K562 treated with DMSO at 1 percent for 48 hours (cell line): ENCODE results near the gene CLEC10A. TPM values are rescaled to one million over a fixed set of nuclear protein-coding genes. Genes with fewer than 3 reads are reported as not detected.

Experiments used
- total RNA-seq: library from RNA; unstranded; fragments of 300-600 nt; gene quantifications from 2 replicates; pipeline ENCODE4 v1.2.3, GENCODE V29; 2022; ENCODE audit warnings: low replicate concordance; ENCODE audit errors: extremely low read depth

The CLEC10A gene, protein sequence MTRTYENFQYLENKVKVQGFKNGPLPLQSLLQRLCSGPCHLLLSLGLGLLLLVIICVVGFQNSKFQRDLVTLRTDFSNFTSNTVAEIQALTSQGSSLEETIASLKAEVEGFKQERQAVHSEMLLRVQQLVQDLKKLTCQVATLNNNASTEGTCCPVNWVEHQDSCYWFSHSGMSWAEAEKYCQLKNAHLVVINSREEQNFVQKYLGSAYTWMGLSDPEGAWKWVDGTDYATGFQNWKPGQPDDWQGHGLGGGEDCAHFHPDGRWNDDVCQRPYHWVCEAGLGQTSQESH
- total RNA-seq = not detected in 2 replicates

DNA sequence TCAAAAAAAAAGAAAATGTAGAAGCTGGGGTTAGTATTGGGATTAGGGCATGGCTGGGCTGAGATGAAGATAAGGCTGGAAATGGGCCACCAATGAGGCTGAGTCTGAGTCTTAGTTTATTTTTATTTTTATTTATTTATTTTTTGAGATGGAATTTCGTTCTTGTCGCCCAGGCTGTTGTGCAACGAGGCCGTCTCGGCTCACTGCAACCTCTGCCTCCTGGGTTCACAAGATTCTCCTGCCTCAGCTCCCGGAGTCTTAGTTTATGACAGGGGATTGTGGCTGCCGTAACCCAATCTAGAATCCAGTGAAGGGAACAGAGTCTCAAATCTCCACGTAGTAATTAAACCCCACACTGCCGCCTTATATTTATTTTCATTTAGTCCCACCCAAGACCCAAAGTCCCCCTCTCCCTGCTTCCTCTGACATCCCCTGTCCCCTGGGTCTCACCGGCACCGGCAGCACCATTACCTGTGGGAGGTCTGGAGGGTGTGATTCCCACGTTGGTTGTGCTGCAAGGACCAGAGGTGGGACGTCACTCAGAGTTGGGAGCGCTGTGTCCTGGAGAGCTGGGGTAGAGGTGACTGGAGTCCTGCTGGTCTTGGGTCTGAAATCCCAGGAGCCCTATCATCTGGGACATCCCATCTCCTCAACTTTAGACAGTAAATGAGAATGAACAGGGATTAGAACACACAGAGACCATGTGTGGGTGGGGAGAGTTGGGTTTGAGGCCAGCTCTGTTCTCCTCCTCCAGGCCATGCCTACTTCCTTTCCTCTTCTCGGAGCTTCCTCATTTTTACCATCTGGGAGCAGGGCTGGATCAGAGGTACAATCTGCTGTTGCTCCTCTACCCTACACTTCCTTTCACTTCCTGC, at the start of gene CLEC10A:
CLEC10A (minus strand) TSS at position 671 of the 875 bp plus-strand sequence. CDS start 1,439 bp downstream, outside the sequence.

DNA sequence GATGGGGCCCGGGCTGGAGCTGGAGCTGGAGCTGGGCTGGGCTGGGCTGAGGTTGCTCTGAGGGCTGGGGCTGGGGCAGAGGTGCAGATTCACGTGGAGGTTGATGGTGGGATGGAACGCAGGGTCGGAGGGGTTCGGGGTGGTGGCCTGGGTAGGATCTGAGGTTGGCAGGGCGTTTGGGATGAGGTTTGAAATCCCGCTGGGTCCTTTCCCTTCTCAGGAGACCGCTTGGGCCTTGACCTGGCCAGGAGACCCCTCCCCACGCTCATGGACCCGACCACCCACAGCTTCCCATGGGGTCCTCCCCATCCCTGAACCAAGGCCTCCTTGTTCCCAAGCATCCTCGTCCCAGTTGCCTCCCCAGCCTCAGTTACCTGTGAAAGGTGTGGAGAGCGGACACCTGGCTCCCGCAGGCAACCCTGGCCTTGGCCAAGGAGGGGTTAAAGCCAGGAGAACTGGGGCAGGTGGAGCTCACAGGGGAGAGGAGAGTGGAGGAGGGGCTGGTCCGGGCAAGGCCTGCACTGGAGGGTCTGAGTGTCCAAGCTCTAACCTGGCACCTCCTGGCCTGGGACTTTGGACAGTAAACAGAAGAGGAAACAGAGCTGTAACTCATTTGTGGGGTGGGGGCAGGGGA, 34.3 kb upstream of the CLEC10A start, which contains the start of gene ASGR2:
ASGR2 (minus strand) TSS at position 582 of the 634 bp plus-strand sequence. CDS start 582 bp downstream, outside the sequence.

DNA sequence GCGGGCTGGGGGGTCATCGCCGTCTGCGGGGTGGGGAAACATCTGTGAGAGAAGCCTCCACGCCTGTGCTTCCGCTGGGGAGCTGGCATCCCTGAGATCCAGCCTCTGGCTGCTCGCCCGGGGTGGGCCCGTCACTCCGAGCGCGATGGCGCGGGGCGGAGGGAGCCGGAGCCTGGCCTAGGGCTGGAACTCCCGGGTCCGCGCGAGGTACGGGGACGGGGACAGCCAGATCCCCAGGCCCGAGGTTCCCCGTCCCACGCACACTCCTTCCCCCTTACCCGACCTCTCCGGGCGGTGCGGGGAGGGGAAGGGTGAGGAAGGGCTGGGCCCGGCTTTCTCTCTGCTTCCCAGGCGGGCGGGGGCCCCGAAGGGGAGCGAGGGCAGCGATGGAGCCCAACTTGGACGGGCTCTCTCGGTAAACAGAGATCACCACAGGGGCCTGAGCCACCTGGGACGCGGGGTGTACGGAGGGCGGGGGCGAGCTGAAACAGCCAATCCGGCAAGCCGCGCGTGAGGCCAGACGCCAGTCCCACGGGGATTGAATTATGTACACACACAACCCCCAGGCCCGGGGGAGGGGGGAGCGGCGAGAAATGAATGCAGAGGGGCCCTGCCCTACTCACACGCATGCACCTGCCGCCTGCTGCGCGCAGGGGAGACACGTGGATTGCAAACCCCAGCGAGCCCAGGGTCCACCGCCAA, 36.4 kb downstream of the CLEC10A start, which contains the start of gene SLC16A11:
SLC16A11 (minus strand) TSS at position 596 of the 702 bp plus-strand sequence; CDS start at position 17, 579 bp downstream.

DNA sequence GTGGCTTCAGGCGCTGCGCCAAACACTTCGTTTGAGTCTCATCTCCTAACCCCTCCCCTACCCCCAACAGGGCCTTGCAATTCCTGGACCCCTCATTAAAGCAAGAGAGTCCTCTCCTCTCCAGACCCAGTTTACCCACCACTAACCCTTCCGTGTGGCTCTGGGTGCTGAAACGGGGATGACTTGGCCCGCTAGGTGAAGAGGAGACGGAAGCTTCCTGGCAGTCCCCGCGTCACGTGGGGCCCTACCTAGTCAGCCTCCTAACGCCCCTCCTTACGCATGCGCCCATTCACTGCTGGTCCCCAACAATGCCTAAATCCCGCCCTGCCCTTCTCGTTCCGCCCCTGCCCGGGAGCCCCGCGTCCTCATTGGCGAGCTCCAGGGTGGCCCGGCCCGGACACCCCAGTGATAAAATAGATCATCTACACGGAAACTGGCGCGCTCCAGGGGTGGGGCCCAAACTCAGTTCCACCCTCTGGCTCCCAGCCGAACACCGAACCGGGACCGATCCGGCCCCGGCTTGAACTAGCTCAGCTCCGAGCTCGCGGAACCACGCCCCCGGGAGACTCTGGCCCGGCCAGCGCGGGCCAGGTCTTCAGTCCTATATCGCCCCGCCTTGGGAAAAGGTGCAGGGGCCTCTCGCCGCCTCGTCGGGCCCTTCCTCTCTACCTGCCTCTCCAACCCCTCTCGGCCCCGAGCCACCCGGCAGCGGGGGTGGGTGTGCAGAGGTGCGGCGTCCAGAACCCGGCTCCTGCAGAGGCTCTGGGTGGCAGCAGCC, 44.3 kb downstream of the CLEC10A start, which contains the start of gene SLC16A13:
SLC16A13 (plus strand) TSS at position 425 of the 778 bp plus-strand sequence. CDS start 368 bp downstream, outside the sequence.

Other genes starting within 250 kb of the CLEC10A start
- gene TEKT1, start 248.5 kb downstream of the CLEC10A start, total RNA-seq = not detected in 2 replicates
- not detected in 2 replicates for gene ALOX12, start 84.2 kb downstream of the CLEC10A start, total RNA-seq
- gene RNASEK, start 67.6 kb downstream of the CLEC10A start, total RNA-seq = not detected in 2 replicates
- gene BCL6B, start 57.2 kb downstream of the CLEC10A start, total RNA-seq = not detected in 2 replicates
- not detected in 2 replicates for gene SLC16A13, start 44.2 kb downstream of the CLEC10A start, total RNA-seq
- not detected in 2 replicates for gene SLC16A11, start 36.2 kb downstream of the CLEC10A start, total RNA-seq
- gene ASGR2, start 34.6 kb upstream of the CLEC10A start, total RNA-seq = not detected in 2 replicates
- not detected in 2 replicates for gene ASGR1, start 99.1 kb upstream of the CLEC10A start, total RNA-seq
- not detected in 2 replicates for gene DLG4, start 139.6 kb upstream of the CLEC10A start, total RNA-seq
- gene ACADVL, start 139.7 kb upstream of the CLEC10A start, total RNA-seq = 648 TPM in 1 of 2 replicates, not detected in the other
- gene DVL2, start 154.3 kb upstream of the CLEC10A start, total RNA-seq = not detected in 2 replicates
- gene PHF23, start 159.2 kb upstream of the CLEC10A start, total RNA-seq = not detected in 2 replicates
- gene GABARAP, start 162.2 kb upstream of the CLEC10A start, total RNA-seq = not detected in 2 replicates
- not detected in 2 replicates for gene CTDNEP1, start 171.5 kb upstream of the CLEC10A start, total RNA-seq
- gene ELP5, start 172.0 kb upstream of the CLEC10A start, total RNA-seq = not detected in 2 replicates
- not detected in 2 replicates for gene CLDN7, start 182.2 kb upstream of the CLEC10A start, total RNA-seq
- not detected in 2 replicates for gene SLC2A4, start 201.5 kb upstream of the CLEC10A start, total RNA-seq
- gene YBX2, start 214.4 kb upstream of the CLEC10A start, total RNA-seq = not detected in 2 replicates
- gene EIF5A, start 227.4 kb upstream of the CLEC10A start, total RNA-seq = 875 TPM in 1 of 2 replicates, not detected in the other
- not detected in 2 replicates for gene GPS2, start 235.1 kb upstream of the CLEC10A start, total RNA-seq
- gene NEURL4, start 249.1 kb upstream of the CLEC10A start, total RNA-seq = not detected in 2 replicates